ENCODE results near the gene ANKS1B. TPM values are rescaled to one million over a fixed set of nuclear protein-coding genes. Genes with fewer than 3 reads are reported as not detected.

The ANKS1B gene
- total and polyA plus RNA-seq, 2 of the 4 experiments (the other 2 are of a cell fraction) = 0.17 to 0.18 TPM

GRCh38 chr12:99201906-99202645, 782.7 kb downstream of the ANKS1B start:
- Histone ChIP-seq H3K14ac (replicated peaks; ENCODE audit: low read depth, low read length) (no peak overlapping the region), H3K4me3 (ENCODE audit: insufficient read depth, low read depth, low read length) (no peak overlapping the region), H3K36me3 (ENCODE audit: control insufficient read depth, insufficient read depth, low read length) (no peaks in the 10 kb centered on the region), H2BK20ac (ENCODE audit: low read depth, low read length) (no peak overlapping the region), H3K27me3 (ENCODE audit: control insufficient read depth, insufficient read depth, low read length) (no peaks in the 10 kb centered on the region), H3K27ac (ENCODE audit: insufficient read depth, low read length) (no peak overlapping the region), H2BK120ac (ENCODE audit: low read depth, low read length) (no peak overlapping the region), H3K9ac (ENCODE audit: low read depth, low read length) (no peak overlapping the region), H2AK9ac (replicated peaks; ENCODE audit: low read depth, low read length, poor library complexity) (no peak overlapping the region), H2AK5ac (ENCODE audit: low read depth, low read length) (no peak overlapping the region), H4K20me1 (ENCODE audit: insufficient read depth, low read length) (no peaks in the 10 kb centered on the region), H3K18ac (ENCODE audit: low read depth, low read length) (no peak overlapping the region), H2AFZ (replicated peaks; ENCODE audit: low read length, poor library complexity) (no peak overlapping the region), H4K8ac (ENCODE audit: low read depth in 2 of 2, low read length in 2 of 2) (no peak overlapping the region), H4K91ac (ENCODE audit: insufficient read depth, low read depth, low read length) (no peak overlapping the region), H3K56ac (ENCODE audit: extremely low read depth, insufficient read depth, low read length) (no peak overlapping the region), H3K79me1 (ENCODE audit: low read depth in 1 of 2, low read length in 2 of 2) (no peaks in the 10 kb centered on the region), H3K4me1 (ENCODE audit: control insufficient read depth, insufficient read depth, low read length) (no peaks in the 10 kb centered on the region), H2BK5ac (ENCODE audit: low read depth, low read length, poor library complexity, severe bottlenecking) (no peak overlapping the region), H2BK15ac (ENCODE audit: low read depth, low read length) (no peak overlapping the region), H3K9me1 (ENCODE audit: insufficient read depth, low read length) (no peaks in the 10 kb centered on the region), H3K9me3 (ENCODE audit: control insufficient read depth, insufficient read depth, low read length) (peaks cover 5% of the 10 kb centered on the region; the same call in 1 of the 2 replicates), H3K23ac (ENCODE audit: low read depth, low read length) (no peak overlapping the region), H4K5ac (ENCODE audit: low read depth, low read length) (no peak overlapping the region), H3K4me2 (ENCODE audit: low read depth, low read length) (no peak overlapping the region), H3K4ac (ENCODE audit: low read depth, low read length) (no peak overlapping the region)
- in situ Hi-C loops (cut with MboI; ENCODE audit: low sequenced_read_pairs) = no loop called here
- CTCF ChIA-PET = no interaction called here
- no CpG with 5 or more reads among the region's 3 CpGs for WGBS, 2 experiments (ENCODE audit: extremely low coverage in 2 of 2, insufficient read length in 1 of 2)
- dilution Hi-C loops (cut with HindIII; ENCODE audit: low sequenced_read_pairs, unreplicated experiment) = no loop called here
- DNase-seq = no peak
- POLR2A ChIA-PET (ENCODE audit: unreplicated experiment) = no interaction called here
- no TSS peak for BruUV-seq (replicated peaks)
- TF ChIP-seq RFX5 (IDR thresholded peaks at IDR 0.05; ENCODE audit: low read depth, low read length) (no peak), RAD21 (IDR thresholded peaks at IDR 0.05; ENCODE audit: low read length) (no peak), FOS (IDR thresholded peaks at IDR 0.05; ENCODE audit: low read depth, low read length) (no peak), CHD1 (IDR thresholded peaks at IDR 0.05; ENCODE audit: low read depth, low read length) (no peak), MXI1 (IDR thresholded peaks at IDR 0.05; ENCODE audit: borderline replicate concordance, low read depth, low read length) (no peak), SMC3 (IDR thresholded peaks at IDR 0.05; ENCODE audit: low read depth, low read length) (no peak), CEBPB (IDR thresholded peaks at IDR 0.05; ENCODE audit: low read depth, low read length) (no peak), POLR2A (IDR thresholded peaks at IDR 0.05; ENCODE audit: low read depth, low read length) (no peak), RCOR1 (IDR thresholded peaks at IDR 0.05; ENCODE audit: insufficient replicate concordance, low read length) (no peak)
- ATAC-seq (ENCODE audit: low read depth) = no peak
- intact Hi-C loops (cut with micrococcal nuclease) = no loop called here

All from IMR-90 (cell line).